Effector memory CD4-positive, alpha-beta T cell (primary cell): Measurements from ENCODE around the gene SLC9A7.
"Not testable (repeated sequence)": the region's sequence is repeated elsewhere in the genome, so short reads cannot be mapped to it uniquely, and the experiment has no call there.

ENCODE experiments used
- DNase-seq, 3 donors: peaks; one replicate each; pipeline ENCODE4 v3.0.0-alpha.2; 2020
- H3K27ac ChIP-seq: 2 replicates; pipeline ENCODE4 v1.7.0; 2013; ENCODE audit warnings: mild to moderate bottlenecking, low read length, moderate library complexity; ENCODE audit not compliant: insufficient read depth, poor library complexity, severe bottlenecking
- H3K27me3 ChIP-seq: replicated peaks from 2 replicates; pipeline ENCODE4 v1.7.0; 2013; ENCODE audit warnings: mild to moderate bottlenecking, low read length; ENCODE audit not compliant: insufficient read depth, control insufficient read depth, poor library complexity, severe bottlenecking
- H3K36me3 ChIP-seq: 2 replicates; pipeline ENCODE4 v1.7.0; 2013; ENCODE audit warnings: mild to moderate bottlenecking, low read length, moderate library complexity; ENCODE audit not compliant: control insufficient read depth, insufficient read depth
- H3K4me1 ChIP-seq: 2 replicates; pipeline ENCODE4 v1.7.0; 2013; ENCODE audit warnings: low read length, mild to moderate bottlenecking; ENCODE audit not compliant: control insufficient read depth, insufficient read depth, poor library complexity, severe bottlenecking
- H3K4me3 ChIP-seq: 2 replicates; pipeline ENCODE4 v1.7.0; 2013; ENCODE audit warnings: low read length, low read depth, mild to moderate bottlenecking; ENCODE audit not compliant: insufficient read depth, poor library complexity, severe bottlenecking
- H3K9me3 ChIP-seq: 2 replicates; pipeline ENCODE4 v1.7.0; 2013; ENCODE audit warnings: mild to moderate bottlenecking, low read length, moderate library complexity; ENCODE audit not compliant: control insufficient read depth
- total RNA-seq, 3 donors: gene quantifications; one replicate each; lab custom pipeline; 2026; lab: John Stamatoyannopoulos, UW

Gene SLC9A7
- 7.7 to 13.5 (median 9.3) reads per million in 3 donors for total RNA-seq

GRCh38 chrX:46758956-46759644 lies at the start of gene SLC9A7:
TSS of gene SLC9A7 (minus strand) at chrX:46759118. CDS start at chrX:46759029, 89 bp downstream.
- Histone ChIP-seq H3K27ac (no peak within 1 kb of the TSS), H3K4me3 (peak within 1 kb of the TSS; percentile 49), H3K4me1 (peaks cover 7% of the 10 kb centered on the region), H3K36me3 (no peaks in the 10 kb centered on the region), H3K9me3 (no peaks in the 10 kb centered on the region), H3K27me3 (no peaks in the 10 kb centered on the region)
- peak; percentile 48 to 62 (median 60) for DNase-seq

- H3K9me3 ChIP-seq = no peaks in the 10 kb centered on the region
- no peak overlapping the region for H3K27ac ChIP-seq
- no peaks in the 10 kb centered on the region for H3K36me3 ChIP-seq
- no peak overlapping the region for H3K4me3 ChIP-seq
- H3K27me3 ChIP-seq = no peaks in the 10 kb centered on the region
- no peak for DNase-seq
- H3K4me1 ChIP-seq = no peaks in the 10 kb centered on the region
Measured at GRCh38 chrX:46805270-46805669, 46.4 kb upstream of the SLC9A7 start.

GRCh38 chrX:46803140-46803539 lies 44.2 kb upstream of the SLC9A7 start:
- Histone ChIP-seq H3K4me1 (no peaks in the 10 kb centered on the region), H3K36me3 (no peaks in the 10 kb centered on the region), H3K27ac (no peak overlapping the region), H3K9me3 (no peaks in the 10 kb centered on the region), H3K27me3 (no peaks in the 10 kb centered on the region), H3K4me3 (no peak overlapping the region)
- DNase-seq = no peak

- H3K27me3 ChIP-seq = no peaks in the 10 kb centered on the region
- peak; percentile 35 to 54 (median 39) for DNase-seq
- no peaks in the 10 kb centered on the region for H3K4me1 ChIP-seq
- H3K36me3 ChIP-seq = no peaks in the 10 kb centered on the region
- no peak overlapping the region for H3K27ac ChIP-seq
- H3K4me3 ChIP-seq = no peak overlapping the region
- H3K9me3 ChIP-seq = no peaks in the 10 kb centered on the region
Measured at GRCh38 chrX:46796574-46797191, 37.8 kb upstream of the SLC9A7 start.

- Histone ChIP-seq H3K36me3 (no peaks in the 10 kb centered on the region), H3K4me1 (no peaks in the 10 kb centered on the region), H3K27ac (no peak overlapping the region), H3K9me3 (no peaks in the 10 kb centered on the region), H3K27me3 (no peaks in the 10 kb centered on the region), H3K4me3 (no peak overlapping the region)
- DNase-seq = no peak
Measured at GRCh38 chrX:46793386-46794143, 34.6 kb upstream of the SLC9A7 start.

GRCh38 chrX:46792810-46793188 lies 33.9 kb upstream of the SLC9A7 start:
- no peak for DNase-seq
- no peak overlapping the region for H3K27ac ChIP-seq
- no peaks in the 10 kb centered on the region for H3K4me1 ChIP-seq
- no peaks in the 10 kb centered on the region for H3K36me3 ChIP-seq
- no peak overlapping the region for H3K4me3 ChIP-seq
- H3K9me3 ChIP-seq = no peaks in the 10 kb centered on the region
- no peaks in the 10 kb centered on the region for H3K27me3 ChIP-seq

- no peak for DNase-seq
Measured at GRCh38 chrX:46791927-46792809, 33.2 kb upstream of the SLC9A7 start.

GRCh38 chrX:46788902-46789301 lies 30.0 kb upstream of the SLC9A7 start:
- H3K27ac ChIP-seq = no peak overlapping the region
- H3K4me3 ChIP-seq = no peak overlapping the region
- H3K4me1 ChIP-seq = no peaks in the 10 kb centered on the region
- no peaks in the 10 kb centered on the region for H3K36me3 ChIP-seq
- H3K27me3 ChIP-seq = no peaks in the 10 kb centered on the region
- H3K9me3 ChIP-seq = no peaks in the 10 kb centered on the region
- DNase-seq = no peak

More at GRCh38 chrX:46791927-46792809, 33.2 kb upstream of the SLC9A7 start:
- H3K4me1 ChIP-seq = no peaks in the 10 kb centered on the region
- no peak overlapping the region for H3K27ac ChIP-seq
- H3K27me3 ChIP-seq = no peaks in the 10 kb centered on the region
- no peak overlapping the region for H3K4me3 ChIP-seq
- no peaks in the 10 kb centered on the region for H3K9me3 ChIP-seq
- no peaks in the 10 kb centered on the region for H3K36me3 ChIP-seq

- H3K36me3 ChIP-seq, H3K27me3 ChIP-seq, DNase-seq, H3K4me1 ChIP-seq, H3K27ac ChIP-seq, H3K4me3 ChIP-seq, H3K9me3 ChIP-seq: not testable (repeated sequence)
Measured at GRCh38 chrX:46784437-46784836, 25.5 kb upstream of the SLC9A7 start.
